Measurements from ENCODE around the gene KRT1.

Gene KRT1

DNA sequence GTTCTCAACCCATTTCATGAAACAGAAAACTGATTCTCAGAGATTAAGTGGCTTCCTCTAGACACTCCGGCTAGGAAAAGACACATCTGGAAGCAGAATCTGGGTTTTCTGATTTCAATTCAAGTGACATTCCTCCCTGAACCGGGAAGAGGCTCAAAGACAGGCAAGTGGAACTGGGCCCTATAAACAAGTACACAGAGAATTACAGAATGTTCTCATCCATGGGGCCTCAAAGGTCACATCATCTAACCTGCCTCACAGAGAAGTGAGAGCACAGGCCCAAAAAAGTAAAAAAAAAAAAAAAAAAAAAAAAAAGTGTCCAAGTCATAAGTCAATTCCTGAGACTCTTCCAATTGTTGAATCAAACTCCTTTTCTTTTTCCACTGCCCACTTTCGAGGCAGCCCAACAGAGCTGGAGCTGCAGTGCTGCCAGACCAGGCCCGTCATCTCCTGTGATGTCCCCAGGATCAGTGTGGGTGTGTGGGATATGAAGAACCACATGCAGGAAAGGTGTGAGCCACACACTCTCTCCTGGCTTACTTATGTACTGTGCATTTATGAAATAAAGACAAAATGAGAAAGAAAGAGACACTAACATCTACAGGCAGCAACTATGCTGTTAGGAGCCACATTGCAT, 2.8 kb upstream of the KRT1 start:
- H3K4me1 ChIP-seq (ENCODE audit: control insufficient read depth, insufficient read depth, low read length, unreplicated experiment): no peaks in the 10 kb centered on the region
- H2AFZ ChIP-seq (ENCODE audit: low read length, unreplicated experiment): no peak overlapping the region
- H3K36me3 ChIP-seq (ENCODE audit: insufficient read depth, low read length): no peaks in the 10 kb centered on the region
- no peaks in the 10 kb centered on the region for H3K79me2 ChIP-seq (ENCODE audit: control insufficient read depth, insufficient read depth, low read length, unreplicated experiment)
- peaks cover 100% of the 10 kb centered on the region for H3K27me3 ChIP-seq (ENCODE audit: insufficient read depth, low read length)
- no peak overlapping the region for H3K4me3 ChIP-seq (ENCODE audit: low read depth, low read length)
- no peak overlapping the region for H3K27ac ChIP-seq (ENCODE audit: low read depth, low read length)

DNA sequence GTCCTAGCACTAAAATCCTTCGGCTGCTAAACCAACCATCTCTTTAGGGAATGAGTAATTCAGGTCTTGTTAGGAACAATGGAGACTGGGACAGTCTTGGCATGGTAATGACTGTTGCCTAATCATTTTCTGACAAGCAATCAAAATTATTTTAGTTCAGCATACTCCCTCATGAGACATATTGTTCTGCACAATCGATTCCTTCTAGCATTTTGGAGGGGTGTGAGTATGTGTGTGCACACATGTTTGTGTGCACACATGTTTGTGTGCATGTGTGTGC, 2.1 kb upstream of the KRT1 start:
- Histone ChIP-seq H3K79me2 (ENCODE audit: control insufficient read depth, insufficient read depth, low read length, unreplicated experiment) (no peaks in the 10 kb centered on the region), H3K27me3 (ENCODE audit: insufficient read depth, low read length) (peaks cover 100% of the 10 kb centered on the region), H3K4me1 (ENCODE audit: control insufficient read depth, insufficient read depth, low read length, unreplicated experiment) (no peaks in the 10 kb centered on the region), H3K27ac (ENCODE audit: low read depth, low read length) (no peak overlapping the region), H2AFZ (ENCODE audit: low read length, unreplicated experiment) (no peak overlapping the region), H3K36me3 (ENCODE audit: insufficient read depth, low read length) (no peaks in the 10 kb centered on the region), H3K4me3 (ENCODE audit: low read depth, low read length) (no peak overlapping the region)

DNA sequence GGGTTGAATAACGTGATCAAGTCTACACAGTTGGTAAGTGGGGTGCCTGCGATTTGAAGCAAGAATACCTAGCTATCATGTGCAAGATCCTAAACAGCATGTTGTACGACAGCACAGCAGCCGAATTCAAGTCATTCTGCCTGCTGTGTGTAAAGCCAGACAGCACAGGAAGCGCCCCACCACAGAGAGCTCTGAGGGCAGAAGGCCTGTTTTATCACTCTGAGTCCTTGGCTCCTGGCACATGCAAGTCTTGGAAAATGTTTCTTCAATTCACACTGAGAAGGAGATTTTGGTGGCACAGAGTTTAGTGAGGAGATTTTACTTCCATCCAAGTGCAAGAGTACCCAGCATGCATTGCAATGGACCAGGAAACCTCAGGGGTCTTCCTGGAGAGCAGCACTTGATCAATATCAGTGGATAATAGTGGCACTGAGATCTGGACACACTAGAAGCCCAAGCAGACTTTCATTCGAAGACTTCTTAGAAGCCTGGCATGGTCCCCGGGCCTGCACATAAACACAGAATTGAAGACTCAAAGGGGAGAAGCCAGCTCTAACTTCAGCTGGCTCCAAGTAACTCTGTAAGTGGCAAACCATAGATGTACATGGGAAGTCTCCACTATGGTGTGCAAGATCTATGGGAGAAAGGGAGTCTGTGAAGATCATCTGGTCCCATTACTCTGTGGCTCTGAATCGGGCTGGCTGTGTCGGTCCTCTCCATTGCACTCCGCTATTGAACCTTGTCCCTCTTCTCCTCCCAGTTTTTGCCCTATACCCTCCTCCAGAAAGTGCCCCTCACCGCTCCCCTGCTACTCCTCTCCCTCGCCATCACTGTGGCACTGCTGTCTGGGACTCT, 1.5 kb upstream of the KRT1 start:
- Histone ChIP-seq H2AFZ (ENCODE audit: low read length, unreplicated experiment) (no peak overlapping the region), H3K27me3 (ENCODE audit: insufficient read depth, low read length) (peaks cover 100% of the 10 kb centered on the region), H3K4me3 (ENCODE audit: low read depth, low read length) (no peak overlapping the region), H3K4me1 (ENCODE audit: control insufficient read depth, insufficient read depth, low read length, unreplicated experiment) (no peaks in the 10 kb centered on the region), H3K27ac (ENCODE audit: low read depth, low read length) (no peak overlapping the region), H3K36me3 (ENCODE audit: insufficient read depth, low read length) (no peaks in the 10 kb centered on the region), H3K79me2 (ENCODE audit: control insufficient read depth, insufficient read depth, low read length, unreplicated experiment) (no peaks in the 10 kb centered on the region)

DNA sequence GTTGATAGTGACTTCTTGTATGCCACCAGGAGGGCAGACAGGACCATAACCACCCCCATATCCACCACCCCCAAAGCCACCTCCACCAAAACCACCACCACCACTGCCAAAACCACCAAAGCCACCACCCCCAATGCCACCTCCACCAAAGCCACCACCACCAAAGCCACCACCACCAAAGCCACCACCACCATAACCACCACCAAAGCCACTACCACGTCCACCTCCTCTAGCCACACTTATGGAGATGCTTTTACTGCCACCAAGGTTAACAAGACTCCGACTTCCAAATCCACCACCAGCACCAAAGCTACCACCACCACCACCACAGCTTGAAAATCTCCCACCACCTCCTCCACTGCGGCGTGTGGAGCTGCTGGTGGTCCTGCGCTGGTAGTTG, 332 bp downstream of the KRT1 start:
- Histone ChIP-seq H3K4me1 (ENCODE audit: control insufficient read depth, insufficient read depth, low read length, unreplicated experiment) (no peaks in the 10 kb centered on the region), H3K27ac (ENCODE audit: low read depth, low read length) (no peak overlapping the region), H2AFZ (ENCODE audit: low read length, unreplicated experiment) (no peak overlapping the region), H3K4me3 (ENCODE audit: low read depth, low read length) (no peak overlapping the region), H3K79me2 (ENCODE audit: control insufficient read depth, insufficient read depth, low read length, unreplicated experiment) (no peaks in the 10 kb centered on the region), H3K27me3 (ENCODE audit: insufficient read depth, low read length) (peaks cover 96% of the 10 kb centered on the region), H3K36me3 (ENCODE audit: insufficient read depth, low read length) (no peaks in the 10 kb centered on the region)

DNA sequence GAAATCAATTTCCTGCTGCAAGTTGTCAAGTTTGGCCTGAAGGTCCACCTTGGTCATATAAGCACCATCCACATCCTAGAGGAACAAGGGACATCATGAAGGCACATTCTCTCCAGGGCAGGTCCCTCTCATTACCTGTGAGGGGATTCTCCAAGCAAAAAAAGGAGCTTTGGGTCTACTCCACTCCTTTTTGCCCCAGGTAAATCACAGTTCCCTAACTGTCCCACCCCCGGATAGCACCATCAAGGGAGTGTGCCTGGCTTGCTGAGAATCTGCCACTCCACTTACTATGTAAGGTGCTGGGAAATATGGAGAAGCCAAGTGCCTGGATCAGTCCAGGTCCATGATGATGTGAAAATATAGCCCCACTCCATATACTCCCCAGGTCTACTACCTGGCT, 2.5 kb downstream of the KRT1 start:
- Histone ChIP-seq H3K27me3 (ENCODE audit: insufficient read depth, low read length) (peaks cover 96% of the 10 kb centered on the region), H2AFZ (ENCODE audit: low read length, unreplicated experiment) (no peak overlapping the region), H3K4me3 (ENCODE audit: low read depth, low read length) (no peak overlapping the region), H3K27ac (ENCODE audit: low read depth, low read length) (no peak overlapping the region), H3K4me1 (ENCODE audit: control insufficient read depth, insufficient read depth, low read length, unreplicated experiment) (no peaks in the 10 kb centered on the region), H3K79me2 (ENCODE audit: control insufficient read depth, insufficient read depth, low read length, unreplicated experiment) (no peaks in the 10 kb centered on the region), H3K36me3 (ENCODE audit: insufficient read depth, low read length) (no peaks in the 10 kb centered on the region)

DNA sequence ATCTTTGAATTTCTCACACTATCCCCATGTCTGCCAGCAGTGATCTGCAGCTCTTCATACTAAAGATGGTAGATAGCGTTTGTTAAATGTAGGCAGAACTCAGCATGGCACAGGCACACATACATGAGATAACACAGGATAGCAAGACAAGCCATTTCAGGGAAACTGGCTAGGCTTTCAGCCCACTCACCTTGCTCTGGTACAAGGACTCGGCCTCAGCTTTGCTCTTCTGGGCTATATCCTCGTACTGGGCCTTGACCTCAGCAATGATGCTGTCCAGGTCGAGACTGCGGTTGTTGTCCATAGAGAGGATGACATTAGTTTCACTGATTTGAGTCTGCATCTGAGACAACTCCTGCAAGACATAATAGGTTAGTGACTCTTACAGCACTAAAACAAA, 3.1 kb downstream of the KRT1 start:
- Histone ChIP-seq H3K4me1 (ENCODE audit: control insufficient read depth, insufficient read depth, low read length, unreplicated experiment) (no peaks in the 10 kb centered on the region), H3K27ac (ENCODE audit: low read depth, low read length) (no peak overlapping the region), H3K4me3 (ENCODE audit: low read depth, low read length) (no peak overlapping the region), H2AFZ (ENCODE audit: low read length, unreplicated experiment) (no peak overlapping the region), H3K79me2 (ENCODE audit: control insufficient read depth, insufficient read depth, low read length, unreplicated experiment) (no peaks in the 10 kb centered on the region), H3K27me3 (ENCODE audit: insufficient read depth, low read length) (peaks cover 96% of the 10 kb centered on the region), H3K36me3 (ENCODE audit: insufficient read depth, low read length) (no peaks in the 10 kb centered on the region)

DNA sequence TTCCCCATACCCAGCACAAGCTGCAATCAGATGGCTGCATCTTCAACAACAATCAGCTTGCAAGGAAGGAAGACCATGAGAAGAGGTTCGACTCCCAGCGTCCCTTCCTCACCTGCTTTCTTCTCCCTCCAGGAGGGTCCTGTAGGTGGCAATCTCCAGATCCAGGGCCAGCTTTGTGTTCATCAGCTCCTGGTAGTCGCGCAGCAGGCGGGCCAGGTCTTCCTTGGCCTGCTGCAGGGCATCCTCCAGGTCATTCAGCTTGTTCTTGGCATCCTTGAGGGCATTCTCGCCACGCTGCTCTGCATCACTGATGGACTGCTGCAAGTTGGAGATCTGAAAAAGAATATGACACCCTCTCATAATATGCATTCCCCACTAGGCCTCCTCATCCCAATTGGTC, 4.0 kb downstream of the KRT1 start:
- no peaks in the 10 kb centered on the region for H3K36me3 ChIP-seq (ENCODE audit: insufficient read depth, low read length)
- H3K4me1 ChIP-seq (ENCODE audit: control insufficient read depth, insufficient read depth, low read length, unreplicated experiment): no peaks in the 10 kb centered on the region
- H3K27ac ChIP-seq (ENCODE audit: low read depth, low read length): no peak overlapping the region
- no peak overlapping the region for H3K4me3 ChIP-seq (ENCODE audit: low read depth, low read length)
- no peaks in the 10 kb centered on the region for H3K79me2 ChIP-seq (ENCODE audit: control insufficient read depth, insufficient read depth, low read length, unreplicated experiment)
- no peak overlapping the region for H2AFZ ChIP-seq (ENCODE audit: low read length, unreplicated experiment)
- H3K27me3 ChIP-seq (ENCODE audit: insufficient read depth, low read length): peaks cover 96% of the 10 kb centered on the region

DNA sequence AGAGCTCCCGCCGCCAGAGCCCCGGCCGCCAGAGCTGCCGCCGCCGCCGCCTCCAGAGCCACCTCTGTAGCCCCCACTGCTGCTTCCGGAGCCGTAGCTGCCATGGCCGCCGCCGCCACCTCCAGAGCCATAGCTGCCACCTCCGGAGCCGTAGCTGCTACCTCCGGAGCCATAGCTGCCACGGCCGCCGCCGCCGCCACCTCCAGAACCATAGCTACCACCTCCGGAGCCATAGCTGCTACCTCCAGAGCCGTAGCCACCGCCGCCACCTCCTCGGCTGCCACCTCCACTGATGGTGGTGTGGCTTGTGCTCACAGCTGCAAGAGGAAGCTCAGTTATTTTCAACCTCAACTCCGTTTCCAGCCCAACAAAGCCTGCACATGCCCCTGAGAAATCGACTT, 4.9 kb downstream of the KRT1 start:
- no peak overlapping the region for H3K4me3 ChIP-seq (ENCODE audit: low read depth, low read length)
- no peak overlapping the region for H3K27ac ChIP-seq (ENCODE audit: low read depth, low read length)
- H3K27me3 ChIP-seq (ENCODE audit: insufficient read depth, low read length): peaks cover 96% of the 10 kb centered on the region
- H2AFZ ChIP-seq (ENCODE audit: low read length, unreplicated experiment): no peak overlapping the region
- no peaks in the 10 kb centered on the region for H3K4me1 ChIP-seq (ENCODE audit: control insufficient read depth, insufficient read depth, low read length, unreplicated experiment)
- H3K79me2 ChIP-seq (ENCODE audit: control insufficient read depth, insufficient read depth, low read length, unreplicated experiment): no peaks in the 10 kb centered on the region
- H3K36me3 ChIP-seq (ENCODE audit: insufficient read depth, low read length): no peaks in the 10 kb centered on the region

DNA sequence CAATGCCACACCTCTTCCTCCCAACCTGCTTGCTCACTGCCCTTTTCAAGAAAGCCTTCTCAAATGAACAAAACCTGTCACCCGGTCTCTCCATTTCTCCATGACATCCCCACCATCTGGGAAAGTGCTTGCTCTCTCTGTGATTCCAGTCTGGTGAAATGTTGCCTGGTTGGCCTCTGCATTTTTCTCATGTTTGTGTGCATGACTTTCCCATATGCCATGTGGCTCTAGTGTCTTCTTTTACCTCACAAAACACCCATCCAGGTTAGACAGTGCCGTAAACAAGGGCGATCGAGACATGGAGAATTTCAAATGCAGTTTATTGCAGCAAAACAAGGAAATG, 5.8 kb downstream of the KRT1 start:
- Histone ChIP-seq H3K79me2 (ENCODE audit: control insufficient read depth, insufficient read depth, low read length, unreplicated experiment) (no peaks in the 10 kb centered on the region), H3K4me3 (ENCODE audit: low read depth, low read length) (no peak overlapping the region), H3K4me1 (ENCODE audit: control insufficient read depth, insufficient read depth, low read length, unreplicated experiment) (no peaks in the 10 kb centered on the region), H2AFZ (ENCODE audit: low read length, unreplicated experiment) (no peak overlapping the region), H3K27ac (ENCODE audit: low read depth, low read length) (no peak overlapping the region), H3K36me3 (ENCODE audit: insufficient read depth, low read length) (no peaks in the 10 kb centered on the region), H3K27me3 (ENCODE audit: insufficient read depth, low read length) (peaks cover 91% of the 10 kb centered on the region)

DNA sequence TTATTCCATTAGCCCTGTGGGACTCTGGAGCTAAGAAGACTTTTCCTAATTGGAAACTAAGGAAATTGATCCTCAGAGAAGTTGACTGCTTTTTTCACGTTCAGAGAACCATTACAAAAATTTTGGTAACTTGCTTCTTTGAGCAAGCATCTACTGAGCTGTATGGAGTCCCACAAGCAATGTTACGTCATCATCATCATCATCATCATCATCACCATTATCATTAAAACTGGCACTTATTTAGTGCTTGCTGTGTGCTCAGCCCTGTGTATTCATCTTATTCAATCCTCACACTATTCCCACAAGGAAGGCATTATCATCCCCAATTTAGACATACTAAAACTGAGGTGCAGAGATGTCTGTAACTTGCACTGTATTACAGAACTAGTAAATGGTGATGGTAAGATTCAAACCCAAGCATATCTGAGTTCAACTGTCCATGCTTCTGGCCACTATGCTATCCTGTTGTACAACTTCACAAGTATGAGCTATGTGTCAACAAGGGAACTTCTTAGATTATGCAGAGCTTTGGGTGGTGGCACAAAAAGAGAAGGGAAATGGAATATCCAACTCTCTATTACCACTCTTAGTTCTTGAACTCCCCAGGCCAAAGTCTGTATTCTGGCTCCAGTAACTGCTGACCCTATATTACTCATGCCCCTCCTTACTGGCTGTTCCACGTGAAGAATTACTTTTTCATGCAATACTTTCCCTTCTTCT, 6.3 kb downstream of the KRT1 start:
- Histone ChIP-seq H3K27ac (ENCODE audit: low read depth, low read length) (no peak overlapping the region), H3K4me3 (ENCODE audit: low read depth, low read length) (no peak overlapping the region), H3K27me3 (ENCODE audit: insufficient read depth, low read length) (peaks cover 91% of the 10 kb centered on the region), H3K36me3 (ENCODE audit: insufficient read depth, low read length) (no peaks in the 10 kb centered on the region), H3K79me2 (ENCODE audit: control insufficient read depth, insufficient read depth, low read length, unreplicated experiment) (no peaks in the 10 kb centered on the region), H3K4me1 (ENCODE audit: control insufficient read depth, insufficient read depth, low read length, unreplicated experiment) (no peaks in the 10 kb centered on the region), H2AFZ (ENCODE audit: low read length, unreplicated experiment) (no peak overlapping the region)

DNA sequence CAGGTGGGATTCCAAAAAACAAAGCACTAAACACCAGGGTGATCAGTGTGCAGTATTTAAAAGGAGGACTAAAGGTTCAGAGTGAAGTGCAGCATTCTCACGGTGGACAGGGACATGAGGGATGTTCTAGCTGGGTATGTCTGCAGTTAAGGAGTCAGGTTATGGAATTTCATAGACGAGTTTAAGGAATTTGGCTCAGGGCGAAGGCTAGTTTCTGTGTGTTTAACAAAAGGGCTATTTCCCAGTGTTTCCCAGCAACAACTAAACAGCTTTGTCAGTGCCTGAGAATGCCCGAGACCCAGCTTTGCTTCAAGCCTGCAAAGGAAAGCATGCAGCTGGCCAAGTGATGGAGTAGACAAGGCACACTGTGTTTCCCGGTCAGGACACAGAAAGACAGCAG, 7.0 kb downstream of the KRT1 start:
- Histone ChIP-seq H3K27ac (ENCODE audit: low read depth, low read length) (no peak overlapping the region), H3K79me2 (ENCODE audit: control insufficient read depth, insufficient read depth, low read length, unreplicated experiment) (no peaks in the 10 kb centered on the region), H3K27me3 (ENCODE audit: insufficient read depth, low read length) (peaks cover 90% of the 10 kb centered on the region), H3K4me1 (ENCODE audit: control insufficient read depth, insufficient read depth, low read length, unreplicated experiment) (no peaks in the 10 kb centered on the region), H2AFZ (ENCODE audit: low read length, unreplicated experiment) (no peak overlapping the region), H3K4me3 (ENCODE audit: low read depth, low read length) (no peak overlapping the region), H3K36me3 (ENCODE audit: insufficient read depth, low read length) (no peaks in the 10 kb centered on the region)

Data from ACC112 (cell line).